Measurements from ENCODE around the gene SPTY2D1.

Gene SPTY2D1

DNA sequence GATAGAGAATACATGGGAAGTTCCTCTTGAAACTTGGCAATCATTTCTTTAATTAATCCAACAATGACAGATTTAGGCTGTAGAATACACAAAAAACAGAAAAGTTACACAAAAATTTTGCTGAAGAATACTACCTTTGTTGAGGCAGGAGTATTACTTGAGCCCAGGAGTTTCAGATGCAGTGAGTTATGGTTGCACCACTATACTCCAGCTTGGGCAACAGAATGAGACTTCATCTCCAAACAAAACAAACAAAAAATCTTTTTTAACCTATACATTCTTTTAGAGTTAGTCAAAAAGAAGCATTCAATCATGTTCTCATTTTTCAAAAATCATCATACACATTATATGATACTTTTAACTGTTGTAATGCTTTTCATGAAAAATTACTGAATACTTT lies 67.7 kb downstream of the SPTY2D1 start:
- DNase-seq (ENCODE audit: insufficient read length, low spot score) = no peak
- FAIRE-seq = no peak

DNA sequence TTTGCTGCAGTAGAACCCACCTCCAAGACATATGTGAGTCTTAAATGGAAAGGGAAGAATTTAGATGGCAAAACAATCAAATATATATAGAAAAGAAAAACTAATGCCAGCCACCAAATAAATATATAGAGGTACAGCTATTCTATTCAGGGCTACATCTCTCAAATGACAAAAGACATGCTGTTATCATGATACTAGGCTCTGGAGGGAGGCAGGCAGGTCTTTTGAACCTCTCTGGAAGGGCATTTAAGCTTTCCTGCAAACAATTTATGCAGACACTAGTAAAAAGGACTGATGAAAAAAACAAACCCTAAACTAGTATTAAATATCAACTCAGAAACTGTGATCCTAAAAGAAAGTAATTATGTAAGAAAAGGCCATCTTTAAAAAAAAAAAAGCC lies 70.0 kb downstream of the SPTY2D1 start:
- no peak for DNase-seq (ENCODE audit: insufficient read length, low spot score)
- no peak for FAIRE-seq

DNA sequence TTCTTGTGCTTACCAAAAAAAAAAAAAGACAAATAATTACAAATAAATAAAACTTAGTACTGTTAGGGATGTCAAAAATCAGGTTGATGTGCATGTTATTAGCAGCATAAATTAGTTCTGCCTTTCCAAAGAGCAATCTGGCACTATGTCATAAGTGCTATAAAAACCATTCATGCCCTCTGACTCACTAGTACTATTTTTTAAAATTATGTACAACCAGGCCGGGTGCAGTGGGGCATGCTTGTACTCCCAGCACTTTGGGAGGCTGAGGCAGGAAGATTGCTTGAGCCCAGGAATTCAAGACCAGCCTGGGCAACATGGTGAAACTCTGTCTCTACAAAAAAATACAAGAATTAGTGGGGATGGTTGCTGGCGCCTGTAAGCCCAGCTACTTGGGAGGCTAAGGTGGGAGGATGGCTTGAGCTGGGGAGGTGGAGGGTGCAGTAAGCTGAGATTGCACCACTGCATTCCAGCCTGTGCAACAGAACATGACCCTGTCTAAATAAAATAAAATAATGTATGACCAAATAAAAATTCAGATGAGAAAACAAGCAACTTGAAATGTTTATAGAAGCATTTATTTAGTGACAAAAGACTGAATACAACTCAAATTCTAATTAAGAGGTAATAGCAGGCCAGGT lies 70.9 kb downstream of the SPTY2D1 start:
- FAIRE-seq = no peak
- no peak for DNase-seq (ENCODE audit: insufficient read length, low spot score)
